Type B pancreatic cell (in vitro differentiated cells): ENCODE results near the gene SERINC2. TPM values are rescaled to one million over a fixed set of nuclear protein-coding genes. Genes with fewer than 3 reads are reported as not detected.
"Not testable (repeated sequence)": the region's sequence is repeated elsewhere in the genome, so short reads cannot be mapped to it uniquely, and the experiment has no call there.

Experiments used
- DNase-seq: peaks from one replicate; pipeline ENCODE4 v3.0.0; 2021; ENCODE audit warnings: mixed read lengths; ENCODE audit not compliant: unreplicated experiment; ENCODE audit errors: extremely low spot score
- H3K27ac Mint-ChIP-seq: 2 replicates; pipeline ENCODE4 v1.8.0; 2021; ENCODE audit warnings: mild to moderate bottlenecking, mixed read lengths
- H3K27me3 Mint-ChIP-seq: 2 replicates; pipeline ENCODE4 v1.8.0; 2021; ENCODE audit warnings: mixed read lengths
- H3K36me3 Mint-ChIP-seq: 2 replicates; pipeline ENCODE4 v1.8.0; 2021; ENCODE audit warnings: mixed read lengths
- H3K4me1 Mint-ChIP-seq: one replicate; pipeline ENCODE4 v1.8.0; 2021; ENCODE audit warnings: mixed read lengths; ENCODE audit not compliant: unreplicated experiment
- H3K4me3 Mint-ChIP-seq: 2 replicates; pipeline ENCODE4 v1.8.0; 2021; ENCODE audit warnings: mild to moderate bottlenecking, mixed read lengths
- H3K9me3 Mint-ChIP-seq: 2 replicates; pipeline ENCODE4 v1.8.0; 2021; ENCODE audit warnings: mixed read lengths
- CTCF ChIP-seq: fragments of 200-600 bp; sonication (generic); conservative IDR thresholded peaks from 2 replicates; pipeline ENCODE4 v1.5.0; 2021; ENCODE audit warnings: antibody characterized with exemption, mild to moderate bottlenecking
- total RNA-seq: library from RNA; stranded (reverse); gene quantifications from 2 replicates; pipeline ENCODE4 v1.2.1, GENCODE V29; 2021; ENCODE audit warnings: low replicate concordance

The SERINC2 gene
- total RNA-seq, 1 donor from 2014 or later = 77.7 TPM

DNA sequence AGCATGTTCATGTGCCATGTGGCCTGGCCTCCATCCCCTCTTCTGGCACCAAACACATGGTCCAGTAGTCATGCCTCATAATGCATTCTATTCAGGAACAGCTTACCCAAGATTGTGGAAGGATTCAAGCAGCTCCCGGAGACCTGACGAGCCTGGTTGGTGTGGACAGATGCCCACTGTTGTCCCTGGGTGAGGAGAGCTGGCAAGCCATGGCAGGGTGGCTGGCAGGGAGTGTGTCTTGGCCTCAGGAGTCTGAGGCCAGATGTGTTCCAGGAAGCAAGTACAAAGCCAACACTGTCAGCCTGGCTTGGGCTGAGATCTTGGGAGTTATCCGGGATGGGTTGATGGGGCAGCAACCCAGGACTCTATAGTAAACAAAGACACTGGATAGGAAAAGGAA lies 32.8 kb upstream of the SERINC2 start:
- H3K27me3 Mint-ChIP-seq = no peaks in the 10 kb centered on the region
- H3K27ac Mint-ChIP-seq = peak overlapping the region; percentile 74
- no peaks in the 10 kb centered on the region for H3K36me3 Mint-ChIP-seq
- TF ChIP-seq CTCF = no peak
- no peak for DNase-seq
- peaks cover 35% of the 10 kb centered on the region for H3K4me1 Mint-ChIP-seq
- no peaks in the 10 kb centered on the region for H3K9me3 Mint-ChIP-seq
- H3K4me3 Mint-ChIP-seq = peak overlapping the region; percentile 6

DNA sequence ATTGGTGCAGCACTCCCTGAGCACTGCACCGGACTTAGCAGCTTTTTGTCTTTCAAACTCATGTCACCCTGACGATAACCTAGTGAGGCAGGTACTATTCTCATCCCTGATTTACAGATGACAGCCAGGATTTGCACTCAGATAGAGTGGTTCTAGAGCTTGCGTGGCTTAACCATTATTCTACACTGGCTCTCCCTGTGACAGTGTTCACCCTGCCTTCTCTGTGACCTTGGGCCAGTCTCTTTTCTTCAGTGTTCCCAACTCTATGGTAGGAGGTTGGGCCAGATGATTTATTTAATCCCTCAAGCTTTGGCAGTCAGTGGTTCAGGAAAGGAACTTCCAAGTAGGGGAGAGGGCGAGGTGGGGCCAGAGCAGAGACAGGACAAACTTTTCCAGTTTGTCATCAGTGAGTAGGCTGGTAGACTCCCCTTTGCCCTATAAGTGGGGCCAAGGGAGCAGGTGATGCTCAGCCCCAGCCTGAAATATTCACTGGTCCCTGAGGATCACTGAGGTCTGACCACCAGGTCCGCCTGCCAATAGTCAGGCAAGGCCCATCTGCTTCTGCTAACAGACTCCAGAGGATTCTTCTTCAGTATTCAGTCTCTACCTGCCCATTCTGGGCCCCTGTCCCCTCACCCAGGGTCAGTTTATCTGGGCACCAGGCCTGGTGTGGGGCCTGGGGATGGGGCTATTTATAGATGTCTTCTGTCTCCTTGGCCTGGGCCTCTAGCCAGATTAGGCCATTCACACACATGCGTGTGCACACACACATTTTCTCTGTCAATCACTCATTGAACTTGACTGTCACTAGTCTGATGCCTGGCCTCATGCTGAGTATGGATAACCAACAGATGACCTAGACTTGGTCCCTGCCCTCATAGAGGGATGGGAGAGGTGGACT lies 31.4 kb upstream of the SERINC2 start:
- peak overlapping the region; percentile 71 for H3K27ac Mint-ChIP-seq

GRCh38 chr1:31382379-31382989 lies 30.5 kb upstream of the SERINC2 start:
- peaks cover 21% of the 10 kb centered on the region for H3K4me1 Mint-ChIP-seq
- no peak for TF ChIP-seq CTCF
- no peaks in the 10 kb centered on the region for H3K9me3 Mint-ChIP-seq
- H3K36me3 Mint-ChIP-seq = no peaks in the 10 kb centered on the region
- peak overlapping the region; percentile 71 for H3K27ac Mint-ChIP-seq
- no peak for DNase-seq
- H3K4me3 Mint-ChIP-seq = no peak overlapping the region
- H3K27me3 Mint-ChIP-seq = no peaks in the 10 kb centered on the region

More for the DNA sequence above, 31.4 kb upstream of the SERINC2 start:
- Mint-ChIP-seq H3K4me3 (no peak overlapping the region), H3K27me3 (no peaks in the 10 kb centered on the region), H3K9me3 (no peaks in the 10 kb centered on the region), H3K4me1 (peaks cover 28% of the 10 kb centered on the region), H3K36me3 (no peaks in the 10 kb centered on the region)
- TF ChIP-seq CTCF = no peak
- DNase-seq = no peak

- no peak overlapping the region for H3K4me3 Mint-ChIP-seq
- H3K4me1 Mint-ChIP-seq = peaks cover 17% of the 10 kb centered on the region
- no peaks in the 10 kb centered on the region for H3K9me3 Mint-ChIP-seq
- H3K27ac Mint-ChIP-seq = peak overlapping the region; percentile 22
- TF ChIP-seq CTCF = no peak
- H3K36me3 Mint-ChIP-seq = no peaks in the 10 kb centered on the region
- no peak for DNase-seq
- H3K27me3 Mint-ChIP-seq = no peaks in the 10 kb centered on the region
Observed at GRCh38 chr1:31383967-31384366, 29.0 kb upstream of the SERINC2 start.

GRCh38 chr1:31386576-31387243 lies 26.3 kb upstream of the SERINC2 start:
- peaks cover 11% of the 10 kb centered on the region for H3K4me1 Mint-ChIP-seq
- H3K27ac Mint-ChIP-seq, DNase-seq, H3K9me3 Mint-ChIP-seq, H3K36me3 Mint-ChIP-seq, H3K4me3 Mint-ChIP-seq, H3K27me3 Mint-ChIP-seq: not testable (repeated sequence)
